Cardiac muscle cell (in vitro differentiated cells and primary cell): ENCODE measurements around the gene HARS2. TPM values are rescaled to one million over a fixed set of nuclear protein-coding genes. Genes with fewer than 3 reads are reported as not detected.
A peak's percentile ranks its signal among the peaks of the same experiment; 100 is the strongest.

Experiments
- DNase-seq, 2 donors: peaks; one replicate each; pipeline versions ENCODE4 v3.0.0 to v3.0.0-alpha.2; 2010 to 2017; ENCODE audit warnings: low read depth in 1 of 2, low spot score in 1 of 2
- H3K27ac ChIP-seq: fragments of 200-600 bp; sonication (generic); 2 replicates; pipeline ENCODE4 v1.5.1; 2016
- H3K27me3 ChIP-seq: fragments of 200-600 bp; sonication (generic); 2 replicates; pipeline ENCODE4 v1.6.0; 2016; ENCODE audit warnings: control low read depth
- H3K36me3 ChIP-seq: fragments of 200-600 bp; sonication (generic); 2 replicates; pipeline ENCODE4 v1.5.1; 2016; ENCODE audit warnings: control low read depth
- H3K4me1 ChIP-seq: fragments of 200-600 bp; sonication (generic); 2 replicates; pipeline ENCODE4 v1.8.1; 2017; ENCODE audit warnings: low read depth, mild to moderate bottlenecking, mixed run types
- H3K4me3 ChIP-seq: fragments of 200-600 bp; sonication (generic); 2 replicates; pipeline ENCODE4 v1.5.1; 2016; ENCODE audit warnings: mild to moderate bottlenecking
- H3K9me3 ChIP-seq: fragments of 200-600 bp; sonication (generic); 2 replicates; pipeline ENCODE4 v1.5.1; 2017; ENCODE audit warnings: low read depth, mild to moderate bottlenecking, control low read depth
- CTCF ChIP-seq: IDR thresholded peaks from 2 replicates; pipeline ENCODE4 v1.5.1; 2012; ENCODE audit warnings: low read depth, mild to moderate bottlenecking, low read length
- polyA plus RNA-seq: library from polyadenylated mRNA; unstranded; fragments of >200 nt; fragmentation: Nextera tagmentation; extraction: Ambion mirVana; gene quantifications from 2 replicates; pipeline ENCODE4 v1.2.1, GENCODE V29; 2016
- total RNA-seq: library from RNA; depleted of rRNA; stranded (reverse); fragments of >200 nt; gene quantifications from 2 replicates; pipeline ENCODE4 v1.2.3, GENCODE V29; 2016

The HARS2 gene
- total and polyA plus RNA-seq, 2 experiments from 2014 or later: 27.8 to 39.9 TPM

GRCh38 chr5:140725799-140726471 lies 34.7 kb downstream of the HARS2 start:
- H3K9me3 ChIP-seq: no peaks in the 10 kb centered on the region

GRCh38 chr5:140733098-140733497 lies 41.8 kb downstream of the HARS2 start:
- H3K4me3 ChIP-seq: no peak overlapping the region
- no peak overlapping the region for H3K27ac ChIP-seq
- peaks cover 6% of the 10 kb centered on the region for H3K27me3 ChIP-seq
- no peaks in the 10 kb centered on the region for H3K4me1 ChIP-seq
- H3K9me3 ChIP-seq: no peaks in the 10 kb centered on the region
- TF ChIP-seq CTCF: no peak
- no peak for DNase-seq
- H3K36me3 ChIP-seq: no peaks in the 10 kb centered on the region

More at GRCh38 chr5:140725799-140726471, 34.7 kb downstream of the HARS2 start:
- DNase-seq: peak; percentile 80 to 91
- Histone ChIP-seq H3K27me3 (peaks cover 6% of the 10 kb centered on the region), H3K4me3 (peak overlapping the region; percentile 21), H3K4me1 (no peaks in the 10 kb centered on the region), H3K36me3 (no peaks in the 10 kb centered on the region), H3K27ac (no peak overlapping the region)
- no peak for TF ChIP-seq CTCF

- TF ChIP-seq CTCF: peak; percentile 3
- peak in 1 of 2 donors; percentile 18 for DNase-seq
These were observed 43.1 kb downstream of the HARS2 start for GRCh38 chr5:140734354-140734753.

GRCh38 chr5:140737486-140737885 lies 46.2 kb downstream of the HARS2 start:
- TF ChIP-seq CTCF: no peak
- no peaks in the 10 kb centered on the region for H3K4me1 ChIP-seq
- no peaks in the 10 kb centered on the region for H3K9me3 ChIP-seq
- H3K27me3 ChIP-seq: no peaks in the 10 kb centered on the region
- H3K4me3 ChIP-seq: no peak overlapping the region
- H3K36me3 ChIP-seq: no peaks in the 10 kb centered on the region
- no peak overlapping the region for H3K27ac ChIP-seq
- DNase-seq: no peak

More at GRCh38 chr5:140734354-140734753, 43.1 kb downstream of the HARS2 start:
- peaks cover 6% of the 10 kb centered on the region for H3K27me3 ChIP-seq
- H3K4me3 ChIP-seq: no peak overlapping the region
- H3K36me3 ChIP-seq: no peaks in the 10 kb centered on the region
- H3K27ac ChIP-seq: no peak overlapping the region
- H3K4me1 ChIP-seq: no peaks in the 10 kb centered on the region
- H3K9me3 ChIP-seq: no peaks in the 10 kb centered on the region

- TF ChIP-seq CTCF: no peak
These were observed 50.7 kb downstream of the HARS2 start for GRCh38 chr5:140741967-140742366.

More at GRCh38 chr5:140741967-140742366, 50.7 kb downstream of the HARS2 start:
- Histone ChIP-seq H3K9me3 (no peaks in the 10 kb centered on the region), H3K4me3 (no peak overlapping the region), H3K4me1 (no peaks in the 10 kb centered on the region), H3K36me3 (no peaks in the 10 kb centered on the region), H3K27me3 (no peaks in the 10 kb centered on the region), H3K27ac (no peak overlapping the region)
- DNase-seq: no peak

Other genes with a start within 250 kb of the HARS2 start
- 3.1 and 5.3 TPM in 2 replicates for gene EIF4EBP3, start 143.8 kb upstream of the HARS2 start, total RNA-seq
- 6.6 and 24.8 TPM in 2 replicates for gene EIF4EBP3, start 143.8 kb upstream of the HARS2 start, polyA plus RNA-seq
- gene SRA1, start 134.0 kb upstream of the HARS2 start, total RNA-seq: 22.8 and 43.9 TPM in 2 replicates
- gene SRA1, start 134.0 kb upstream of the HARS2 start, polyA plus RNA-seq: 51.5 and 80.6 TPM in 2 replicates
- 34.2 and 45.4 TPM in 2 replicates for gene APBB3, start 126.9 kb upstream of the HARS2 start, total RNA-seq
- gene APBB3, start 126.9 kb upstream of the HARS2 start, polyA plus RNA-seq: 61.8 and 66.2 TPM in 2 replicates
- gene SLC35A4, start 126.6 kb upstream of the HARS2 start, total RNA-seq: 29.5 and 32.3 TPM in 2 replicates
- 67.9 and 80.7 TPM in 2 replicates for gene SLC35A4, start 126.6 kb upstream of the HARS2 start, polyA plus RNA-seq
- gene CD14, start 58.3 kb upstream of the HARS2 start, total RNA-seq: 1.4 TPM in 1 of 2 replicates, not detected in the other
- 0.10 TPM in 1 of 2 replicates, not detected in the other for gene CD14, start 58.3 kb upstream of the HARS2 start, polyA plus RNA-seq
- gene TMCO6, start 52.0 kb upstream of the HARS2 start, total RNA-seq: 77.1 and 234 TPM in 2 replicates
- gene TMCO6, start 52.0 kb upstream of the HARS2 start, polyA plus RNA-seq: 14.2 and 17.2 TPM in 2 replicates
- 65.5 and 113 TPM in 2 replicates for gene NDUFA2, start 43.8 kb upstream of the HARS2 start, total RNA-seq
- gene NDUFA2, start 43.8 kb upstream of the HARS2 start, polyA plus RNA-seq: 243 and 273 TPM in 2 replicates
- gene IK, start 43.6 kb upstream of the HARS2 start, total RNA-seq: 80.4 and 104 TPM in 2 replicates
- 119 and 125 TPM in 2 replicates for gene IK, start 43.6 kb upstream of the HARS2 start, polyA plus RNA-seq
- 17.2 and 23.8 TPM in 2 replicates for gene WDR55, start 26.6 kb upstream of the HARS2 start, total RNA-seq
- 17.7 and 21.1 TPM in 2 replicates for gene WDR55, start 26.6 kb upstream of the HARS2 start, polyA plus RNA-seq
- gene DND1, start 17.9 kb upstream of the HARS2 start, total RNA-seq: 1.0 and 2.1 TPM in 2 replicates
- gene DND1, start 17.9 kb upstream of the HARS2 start, polyA plus RNA-seq: 0.86 and 0.94 TPM in 2 replicates
- 43.0 and 50.1 TPM in 2 replicates for gene HARS1, start 85 bp upstream of the HARS2 start, total RNA-seq
- 72.9 and 94.1 TPM in 2 replicates for gene HARS1, start 85 bp upstream of the HARS2 start, polyA plus RNA-seq
- gene ZMAT2, start 9.0 kb downstream of the HARS2 start, total RNA-seq: 30.2 and 47.0 TPM in 2 replicates
- 42.1 and 49.0 TPM in 2 replicates for gene ZMAT2, start 9.0 kb downstream of the HARS2 start, polyA plus RNA-seq
- 0.25 TPM in 1 of 2 replicates, not detected in the other for gene PCDHA1, start 94.7 kb downstream of the HARS2 start, total RNA-seq
- gene PCDHA1, start 94.7 kb downstream of the HARS2 start, polyA plus RNA-seq: 0.29 and 0.69 TPM in 2 replicates
- gene PCDHA2, start 103.4 kb downstream of the HARS2 start, total RNA-seq: 4.5 and 5.1 TPM in 2 replicates
- 2.7 and 5.3 TPM in 2 replicates for gene PCDHA2, start 103.4 kb downstream of the HARS2 start, polyA plus RNA-seq
- gene PCDHA3, start 109.6 kb downstream of the HARS2 start, total RNA-seq: 1.1 and 2.3 TPM in 2 replicates
- 1.8 and 2.9 TPM in 2 replicates for gene PCDHA3, start 109.6 kb downstream of the HARS2 start, polyA plus RNA-seq
- gene PCDHA4, start 115.6 kb downstream of the HARS2 start, total RNA-seq: 14.2 and 14.3 TPM in 2 replicates
- gene PCDHA4, start 115.6 kb downstream of the HARS2 start, polyA plus RNA-seq: 6.1 and 9.1 TPM in 2 replicates
- 1.5 and 1.8 TPM in 2 replicates for gene PCDHA5, start 130.2 kb downstream of the HARS2 start, total RNA-seq
- 0.09 and 0.53 TPM in 2 replicates for gene PCDHA5, start 130.2 kb downstream of the HARS2 start, polyA plus RNA-seq
- 2.6 and 16.9 TPM in 2 replicates for gene PCDHA6, start 136.5 kb downstream of the HARS2 start, total RNA-seq
- gene PCDHA6, start 136.5 kb downstream of the HARS2 start, polyA plus RNA-seq: 1.3 and 7.7 TPM in 2 replicates
- gene PCDHA7, start 142.8 kb downstream of the HARS2 start, total RNA-seq: 1.2 and 2.7 TPM in 2 replicates
- 0.37 TPM in 1 of 2 replicates, not detected in the other for gene PCDHA7, start 142.8 kb downstream of the HARS2 start, polyA plus RNA-seq
- 1.1 and 1.8 TPM in 2 replicates for gene PCDHA8, start 149.7 kb downstream of the HARS2 start, total RNA-seq
- gene PCDHA8, start 149.7 kb downstream of the HARS2 start, polyA plus RNA-seq: 0.44 and 1.2 TPM in 2 replicates
- 1.6 and 2.2 TPM in 2 replicates for gene PCDHA9, start 156.9 kb downstream of the HARS2 start, total RNA-seq
- 0.70 and 0.72 TPM in 2 replicates for gene PCDHA9, start 156.9 kb downstream of the HARS2 start, polyA plus RNA-seq
- gene PCDHA10, start 164.4 kb downstream of the HARS2 start, total RNA-seq: 11.3 and 14.4 TPM in 2 replicates
- 10.2 and 12.3 TPM in 2 replicates for gene PCDHA10, start 164.4 kb downstream of the HARS2 start, polyA plus RNA-seq
- gene PCDHA11, start 177.5 kb downstream of the HARS2 start, total RNA-seq: 9.9 and 10.8 TPM in 2 replicates
- gene PCDHA11, start 177.5 kb downstream of the HARS2 start, polyA plus RNA-seq: 6.1 and 7.5 TPM in 2 replicates
- gene PCDHA12, start 183.9 kb downstream of the HARS2 start, total RNA-seq: 9.5 and 10.5 TPM in 2 replicates
- 0.71 and 1.7 TPM in 2 replicates for gene PCDHA12, start 183.9 kb downstream of the HARS2 start, polyA plus RNA-seq
- gene PCDHA13, start 190.7 kb downstream of the HARS2 start, total RNA-seq: 2.1 and 2.3 TPM in 2 replicates
- gene PCDHA13, start 190.7 kb downstream of the HARS2 start, polyA plus RNA-seq: 0.27 and 0.34 TPM in 2 replicates
- 16.7 and 20.8 TPM in 2 replicates for gene PCDHAC1, start 234.8 kb downstream of the HARS2 start, total RNA-seq
- 3.4 and 5.1 TPM in 2 replicates for gene PCDHAC1, start 234.8 kb downstream of the HARS2 start, polyA plus RNA-seq